Measurements from ENCODE around the gene D2HGDH.
"Not testable (repeated sequence)": the region's sequence is repeated elsewhere in the genome, so short reads cannot be mapped to it uniquely, and the experiment has no call there.

D2HGDH gene

GRCh38 chr2:241726459-241726858 lies 8.0 kb upstream of the D2HGDH start:
- no peak for DNase-seq

- DNase-seq: no peak
These were observed 6.4 kb upstream of the D2HGDH start for GRCh38 chr2:241728000-241728399.

GRCh38 chr2:241728627-241729026 lies 5.8 kb upstream of the D2HGDH start:
- no peak for DNase-seq

GRCh38 chr2:241729868-241730267 lies 4.6 kb upstream of the D2HGDH start:
- DNase-seq: no peak

GRCh38 chr2:241730671-241731293 lies 3.6 kb upstream of the D2HGDH start:
- no peak for DNase-seq

- peak; percentile 61 for DNase-seq
These were observed 1.8 kb upstream of the D2HGDH start for GRCh38 chr2:241732513-241733186.

- no peak for DNase-seq
These were observed 831 bp upstream of the D2HGDH start for GRCh38 chr2:241733391-241734207.

GRCh38 chr2:241734208-241734466 lies 293 bp upstream of the D2HGDH start:
- DNase-seq: no peak

- no peak for DNase-seq
These were observed 1.7 kb downstream of the D2HGDH start for GRCh38 chr2:241736111-241736510.

GRCh38 chr2:241738040-241738686 lies 3.7 kb downstream of the D2HGDH start:
- no peak for DNase-seq

- DNase-seq: no peak
These were observed 4.7 kb downstream of the D2HGDH start for GRCh38 chr2:241739177-241739576.

- no peak for DNase-seq
These were observed 5.2 kb downstream of the D2HGDH start for GRCh38 chr2:241739651-241740050.

- peak; percentile 46 for DNase-seq
These were observed 6.6 kb downstream of the D2HGDH start for GRCh38 chr2:241741016-241741415.

GRCh38 chr2:241742320-241742939 lies 8.0 kb downstream of the D2HGDH start:
- DNase-seq: no peak

- DNase-seq: not testable (repeated sequence)
These were observed 8.6 kb downstream of the D2HGDH start for GRCh38 chr2:241743008-241743407.

GRCh38 chr2:241743620-241744019 lies 9.2 kb downstream of the D2HGDH start:
- no peak for DNase-seq

GRCh38 chr2:241744028-241744754 lies 9.8 kb downstream of the D2HGDH start:
- DNase-seq: no peak

GRCh38 chr2:241745276-241745675 lies 10.8 kb downstream of the D2HGDH start:
- DNase-seq: no peak

- no peak for DNase-seq
These were observed 11.7 kb downstream of the D2HGDH start for GRCh38 chr2:241746084-241746483.

- DNase-seq: no peak
These were observed 14.2 kb downstream of the D2HGDH start for GRCh38 chr2:241748468-241749256.

GRCh38 chr2:241750076-241750840 lies 15.8 kb downstream of the D2HGDH start:
- DNase-seq: no peak
